Endothelial cell of umbilical vein (primary cell): ENCODE results near the gene LEMD1.

ENCODE experiments used
- EZH2 ChIP-seq: IDR thresholded peaks from 2 replicates; pipeline ENCODE4 v1.6.1; 2012; ENCODE audit warnings: borderline replicate concordance, low read depth, mild to moderate bottlenecking, moderate library complexity, low read length, inconsistent platforms; ENCODE audit not compliant: severe bottlenecking
- JUN ChIP-seq: IDR thresholded peaks from 2 replicates; pipeline ENCODE4 v1.6.1; 2011; ENCODE audit warnings: borderline replicate concordance, low read depth; ENCODE audit not compliant: insufficient read length, insufficient read depth
- MYC ChIP-seq: IDR thresholded peaks from one replicate; pipeline ENCODE4 v1.6.1; 2011; ENCODE audit warnings: mild to moderate bottlenecking, low read depth, low read length
- POLR2A ChIP-seq: IDR thresholded peaks from 2 replicates; pipeline ENCODE4 v1.6.1; 2012; ENCODE audit warnings: low read depth, mild to moderate bottlenecking, control low read depth, low read length
- POLR2AphosphoS5 ChIP-seq: IDR thresholded peaks from 2 replicates; pipeline ENCODE4 v1.6.1; 2012; ENCODE audit warnings: low read depth, mild to moderate bottlenecking, control low read depth, low read length, moderate library complexity; ENCODE audit not compliant: insufficient read depth
- TF ChIP-seq, protein P1 (sequence below), 2 donors: IDR thresholded peaks; 1 replicate in 1 of 2; 2 replicates in 1 of 2; pipeline ENCODE4 v1.5.1; 2011; ENCODE audit warnings: low read length in 2 of 2, mild to moderate bottlenecking in 2 of 2, moderate library complexity in 2 of 2, control low read depth in 1 of 2, inconsistent platforms in 1 of 2, low read depth in 1 of 2; ENCODE audit not compliant: insufficient read depth in 1 of 2; ENCODE audit errors: extremely low read depth in 1 of 2
- TF ChIP-seq, protein P2 (sequence below): IDR thresholded peaks from 2 replicates; pipeline ENCODE4 v1.6.1; 2011; ENCODE audit not compliant: insufficient read depth, insufficient read length

DNA sequence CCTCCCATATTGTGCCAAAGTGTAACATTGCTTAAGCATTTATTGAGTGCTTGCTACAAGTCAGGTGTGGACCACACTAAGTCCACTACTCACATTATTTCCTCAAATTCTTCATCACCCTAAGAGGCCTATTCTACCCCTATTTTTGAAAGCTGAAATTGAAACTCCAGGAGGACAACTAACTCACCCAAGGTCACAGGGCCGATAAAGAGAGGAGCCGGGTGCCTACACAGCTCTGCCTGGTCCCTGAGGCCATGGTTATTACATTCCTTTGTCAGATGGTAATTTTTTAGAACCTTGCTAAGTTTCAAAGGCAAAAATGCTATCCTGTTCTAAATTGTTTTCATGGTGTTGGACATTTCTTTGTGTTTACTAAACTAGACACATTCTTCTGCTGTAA, 41.0 kb downstream of the LEMD1 start:
- TF ChIP-seq POLR2A (no peak), POLR2AphosphoS5 (no peak), EZH2 (no peak), JUN (no peak), MYC (no peak)
- TF ChIP-seq, protein P1, sequence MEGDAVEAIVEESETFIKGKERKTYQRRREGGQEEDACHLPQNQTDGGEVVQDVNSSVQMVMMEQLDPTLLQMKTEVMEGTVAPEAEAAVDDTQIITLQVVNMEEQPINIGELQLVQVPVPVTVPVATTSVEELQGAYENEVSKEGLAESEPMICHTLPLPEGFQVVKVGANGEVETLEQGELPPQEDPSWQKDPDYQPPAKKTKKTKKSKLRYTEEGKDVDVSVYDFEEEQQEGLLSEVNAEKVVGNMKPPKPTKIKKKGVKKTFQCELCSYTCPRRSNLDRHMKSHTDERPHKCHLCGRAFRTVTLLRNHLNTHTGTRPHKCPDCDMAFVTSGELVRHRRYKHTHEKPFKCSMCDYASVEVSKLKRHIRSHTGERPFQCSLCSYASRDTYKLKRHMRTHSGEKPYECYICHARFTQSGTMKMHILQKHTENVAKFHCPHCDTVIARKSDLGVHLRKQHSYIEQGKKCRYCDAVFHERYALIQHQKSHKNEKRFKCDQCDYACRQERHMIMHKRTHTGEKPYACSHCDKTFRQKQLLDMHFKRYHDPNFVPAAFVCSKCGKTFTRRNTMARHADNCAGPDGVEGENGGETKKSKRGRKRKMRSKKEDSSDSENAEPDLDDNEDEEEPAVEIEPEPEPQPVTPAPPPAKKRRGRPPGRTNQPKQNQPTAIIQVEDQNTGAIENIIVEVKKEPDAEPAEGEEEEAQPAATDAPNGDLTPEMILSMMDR (IDR thresholded peaks at IDR 0.05; ENCODE audit: extremely low read depth in 1 of 2, insufficient read depth in 1 of 2, low read depth in 1 of 2, low read length in 2 of 2), result no peak
- TF ChIP-seq, protein P2, sequence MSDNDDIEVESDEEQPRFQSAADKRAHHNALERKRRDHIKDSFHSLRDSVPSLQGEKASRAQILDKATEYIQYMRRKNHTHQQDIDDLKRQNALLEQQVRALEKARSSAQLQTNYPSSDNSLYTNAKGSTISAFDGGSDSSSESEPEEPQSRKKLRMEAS, result no peak
